GM21390 (cell line): ENCODE results near the gene APOLD1.
"Not testable (repeated sequence)": the region's sequence is repeated elsewhere in the genome, so short reads cannot be mapped to it uniquely, and the experiment has no call there.

ENCODE experiments used
- ATAC-seq: cut with Tn5 transposase; IDR thresholded peaks from one replicate; pipeline ENCODE4 v1.9.1; 2021; ENCODE audit not compliant: unreplicated experiment

Gene APOLD1

DNA sequence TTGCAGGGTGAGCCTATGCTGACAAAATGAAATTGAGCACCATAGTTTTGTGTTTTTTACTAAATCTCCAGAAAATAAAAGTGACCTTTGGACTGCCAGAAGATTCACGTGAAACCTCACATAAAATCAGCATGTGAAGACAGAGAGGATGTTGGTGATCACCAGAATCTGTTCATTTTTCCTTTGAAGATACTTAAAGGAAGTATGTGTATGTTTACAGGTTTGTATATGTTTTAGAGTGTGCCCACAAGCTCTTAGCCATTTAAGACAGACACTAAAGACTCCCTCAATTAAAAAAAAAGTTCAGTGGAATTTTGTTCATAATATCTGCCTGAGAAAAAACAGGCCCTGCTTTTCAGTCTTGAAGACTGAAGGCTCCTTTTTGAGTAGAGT, 53.5 kb downstream of the APOLD1 start:
- no peak for ATAC-seq

DNA sequence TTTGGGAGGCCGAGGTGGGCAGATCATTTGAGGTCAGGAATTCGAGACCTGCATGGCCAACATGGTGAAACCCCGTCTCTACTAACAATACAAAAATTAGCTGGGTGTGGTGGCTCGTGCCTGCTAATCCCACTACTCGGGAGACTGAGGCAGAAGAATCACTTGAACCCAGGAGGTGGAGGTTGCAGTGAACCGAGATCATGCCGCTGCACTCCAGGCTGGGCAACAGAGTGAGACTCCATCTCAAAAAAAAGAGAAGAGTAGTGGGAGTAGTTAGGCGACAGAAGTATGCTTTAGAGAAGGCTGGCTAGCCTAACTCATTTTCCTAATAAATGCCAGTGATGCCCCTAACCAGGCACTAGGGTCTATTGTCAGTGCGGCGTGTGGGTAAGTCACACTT, 54.0 kb downstream of the APOLD1 start:
- ATAC-seq = not testable (repeated sequence)

DNA sequence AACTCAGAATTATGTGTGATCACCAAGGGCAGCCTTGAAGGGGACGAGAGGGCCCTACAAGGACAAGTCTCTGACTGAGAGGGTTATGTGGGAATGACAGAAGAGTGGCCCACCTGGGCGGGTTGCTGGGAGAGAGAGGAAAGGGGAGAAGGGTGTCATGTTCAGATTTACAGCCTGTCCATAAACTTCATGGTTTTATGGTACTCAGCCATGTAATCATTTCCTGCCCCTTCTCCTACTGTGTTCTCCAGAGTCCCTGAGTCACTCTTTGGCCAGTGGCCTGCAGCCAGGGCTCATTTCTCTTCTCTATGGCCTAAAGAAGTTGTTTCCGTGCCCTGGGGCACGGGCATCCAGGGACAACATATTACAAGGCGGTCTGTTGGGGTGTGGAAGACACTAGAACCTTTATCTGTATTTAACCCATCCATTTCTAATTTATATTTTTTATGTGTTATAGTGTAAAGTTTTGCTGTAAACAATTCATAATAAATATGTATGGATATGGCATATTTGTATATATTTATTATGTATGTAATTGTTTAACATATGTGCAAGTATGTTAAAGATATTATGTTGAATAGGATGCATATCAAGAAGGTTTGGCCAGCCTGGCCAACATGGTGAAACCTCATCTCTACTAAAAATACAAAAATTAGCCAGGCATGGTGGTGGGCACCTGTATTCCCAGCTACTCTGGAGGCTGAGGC, 54.6 kb downstream of the APOLD1 start:
- no peak for ATAC-seq

DNA sequence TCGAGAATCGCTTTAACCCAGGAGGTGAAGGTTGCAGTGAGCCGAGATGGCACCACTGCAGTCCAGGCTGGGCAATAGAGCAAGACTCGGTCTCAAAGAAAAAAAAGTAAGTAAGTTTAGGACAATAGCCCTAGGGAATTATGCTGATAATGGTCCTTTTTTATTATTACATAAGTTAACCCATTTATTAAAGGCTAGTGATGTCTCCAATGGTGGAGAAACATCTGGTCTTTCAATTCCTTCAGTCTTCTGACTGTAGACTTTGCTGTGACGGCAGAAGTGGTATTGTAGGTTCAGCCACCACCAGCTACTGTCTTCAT, 55.1 kb downstream of the APOLD1 start:
- ATAC-seq = no peak
